K562 (cell line): ENCODE measurements around the gene RABGAP1L. TPM values are rescaled to one million over a fixed set of nuclear protein-coding genes. Genes with fewer than 3 reads are reported as not detected.

Experiments used
- ATAC-seq: fragments of 200-7000 bp; cut with Tn5 transposase; 3 replicates; pipeline ENCODE4 v1.9.1; 2020; ENCODE audit warnings: moderate library complexity
- BruUV-seq: library from RNA; stranded (reverse); fragments of 400-500 nt; replicated peaks from 2 replicates; lab custom pipeline; 2021; lab: Mats Ljungman, UMichigan
- CTCF ChIA-PET: fragments of 300-600 bp; formaldehyde crosslinking; extraction: SDS; loops from one replicate; lab custom pipeline; 2021; ENCODE audit warnings: low intra/inter-chr PET ratio; lab: Yijun Ruan, JAX
- POLR2A ChIA-PET: fragments of 300-600, 350-650 bp; sonication (Branson Sonifier 250); formaldehyde crosslinking; extraction: SDS; loops from one replicate; lab custom pipeline; 2021; ENCODE audit warnings: antibody characterized with exemption, inconsistent platforms; lab: Yijun Ruan, JAX
- DNase-seq, 4 experiments: peaks; one replicate each; pipeline versions ENCODE4 v3.0.0 to v3.0.0-alpha.2; 2011 to 2018; ENCODE audit warnings: low spot score in 3 of 4, mixed read lengths in 3 of 4; ENCODE audit errors: extremely low read depth in 1 of 4
- FAIRE-seq: peaks from 2 replicates; lab custom pipeline; 2011; peaks lifted over from hg19 to GRCh38; lab: Jason Lieb, UNC
- H2AFZ ChIP-seq: 2 replicates; pipeline ENCODE4 v1.6.0; 2011; ENCODE audit warnings: low read depth, low read length, control low read depth, inconsistent platforms
- H3K27ac ChIP-seq: fragments of 200-600 bp; 3 replicates; pipeline ENCODE4 v1.8.0; 2011; ENCODE audit warnings: low read depth, mild to moderate bottlenecking, control low read depth, inconsistent platforms, low read length, moderate library complexity, mixed read lengths; ENCODE audit errors: extremely low read depth
- H3K27me3 ChIP-seq, 2 experiments: fragments of 300-600 bp in 1 of 2; 2 replicates in 1 of 2; 3 replicates in 1 of 2; pipeline versions ENCODE4 v1.6.0 to v1.8.0; 2011; ENCODE audit warnings: inconsistent platforms in 2 of 2, low read length in 2 of 2, mild to moderate bottlenecking in 1 of 2, mixed read lengths in 1 of 2, moderate library complexity in 1 of 2; ENCODE audit not compliant: control insufficient read depth in 2 of 2, insufficient read depth in 2 of 2
- H3K36me3 ChIP-seq: fragments of 300-600 bp; 3 replicates; pipeline ENCODE4 v1.8.0; 2011; ENCODE audit warnings: mild to moderate bottlenecking, low read length, inconsistent platforms; ENCODE audit not compliant: control insufficient read depth, insufficient read depth
- H3K4me1 ChIP-seq, 2 experiments: fragments of 200-600 bp in 1 of 2; replicated peaks in 1 of 2; 2 replicates in 1 of 2; 3 replicates in 1 of 2; pipeline versions ENCODE4 v1.5.1 to v1.8.0; 2011; ENCODE audit warnings: inconsistent platforms in 2 of 2, low read length in 2 of 2, mild to moderate bottlenecking in 1 of 2, mixed read lengths in 1 of 2, moderate library complexity in 1 of 2; ENCODE audit not compliant: control insufficient read depth in 2 of 2, insufficient read depth in 2 of 2
- H3K4me2 ChIP-seq: 2 replicates; pipeline ENCODE4 v1.6.1; 2011; ENCODE audit warnings: low read length, control low read depth, inconsistent platforms, mixed read lengths; ENCODE audit not compliant: insufficient read depth
- H3K4me3 ChIP-seq: fragments of 200-600 bp; sonication (generic), shearing (Covaris generic); 2 replicates; pipeline ENCODE4 v1.5.1; 2016; ENCODE audit warnings: control low read depth, inconsistent platforms
- H3K79me2 ChIP-seq: fragments of 200-600 bp; 3 replicates; pipeline ENCODE4 v1.8.0; 2011; ENCODE audit warnings: low read length, inconsistent platforms; ENCODE audit not compliant: control insufficient read depth, insufficient read depth
- H3K9ac ChIP-seq, 2 experiments: 2 replicates each; pipeline versions ENCODE4 v1.6.0 to v1.6.1; 2011; ENCODE audit warnings: low read depth in 2 of 2, low read length in 2 of 2, control low read depth in 1 of 2, inconsistent platforms in 1 of 2, mild to moderate bottlenecking in 1 of 2, mixed read lengths in 1 of 2; ENCODE audit not compliant: insufficient read depth in 1 of 2
- H3K9me1 ChIP-seq: one replicate; pipeline ENCODE4 v1.6.0; 2011; ENCODE audit warnings: inconsistent platforms, mild to moderate bottlenecking, low read length, moderate library complexity; ENCODE audit not compliant: control insufficient read depth, insufficient read depth
- H3K9me3 ChIP-seq: replicated peaks from 2 replicates; pipeline ENCODE4 v1.5.1; 2011; ENCODE audit warnings: low read depth, low read length, inconsistent platforms; ENCODE audit not compliant: control insufficient read depth, insufficient read depth
- H4K20me1 ChIP-seq: replicated peaks from 2 replicates; pipeline ENCODE4 v1.6.1; 2011; ENCODE audit warnings: low read length, inconsistent platforms, mixed read lengths; ENCODE audit not compliant: control insufficient read depth, insufficient read depth
- ELF4 ChIP-seq: fragments of 450-650 bp; formaldehyde crosslinking; IDR thresholded peaks from 2 replicates; pipeline ENCODE4 v1.4.0; 2022; ENCODE audit warnings: missing genetic modification characterization
- FOS ChIP-seq: IDR thresholded peaks from 3 replicates; pipeline ENCODE4 v1.6.1; 2011; ENCODE audit not compliant: insufficient read length; ENCODE audit errors: extremely low read depth
- NCOA1 ChIP-seq: fragments of 450-650 bp; IDR thresholded peaks from 2 replicates; pipeline ENCODE4 v1.6.1; 2016; ENCODE audit warnings: low read depth
- SUPT5H ChIP-seq: fragments of 450-650 bp; IDR thresholded peaks from 2 replicates; pipeline ENCODE4 v1.6.1; 2016
- ZNF232 ChIP-seq: sonication (generic); formaldehyde crosslinking; IDR thresholded peaks from 2 replicates; pipeline ENCODE4 v1.8.0; 2022; ENCODE audit warnings: mild to moderate bottlenecking, missing genetic modification reagents
- WGBS: fragments of 100-300 bp; shearing (Covaris generic); methylation state at CpG from one replicate; pipeline ENCODE4 v1.1.6; 2016; ENCODE audit warnings: low coverage, mixed read lengths; ENCODE audit not compliant: insufficient coverage; ENCODE audit errors: missing lambda C conversion rate; 5-methylcytosine and 5-hydroxymethylcytosine counted together
- in situ Hi-C: fragments of 300-500 bp; cut with MboI; formaldehyde crosslinking; loops from 4 replicates; pipeline ENCODE4 v1.15.0; 2018; ENCODE audit warnings: inconsistent platforms, mixed read lengths
- intact Hi-C: fragments of 100-400 bp; cut with micrococcal nuclease; formaldehyde crosslinking; loops from 2 replicates; pipeline ENCODE4 v1.14.2; 2022
- polyA plus RNA-seq, 8 experiments: library from polyadenylated mRNA; depleted of rRNA in 4 of 8; stranded (reverse) in 5 of 8; unstranded in 3 of 8; fragments of >200 nt; fragmentation: Nextera tagmentation in 2 of 8; fragmentation: Illumina TruSeq in 1 of 8; extraction: Ambion mirVana in 2 of 8; extraction: Trizol in 1 of 8; gene quantifications; 2 replicates each; pipeline versions ENCODE4 v1.2.1 to v1.2.3, GENCODE V29; 2011 to 2014; ENCODE audit warnings: inconsistent platforms in 1 of 8, missing spikeins in 1 of 8
- total RNA-seq, 7 experiments: library from RNA; depleted of rRNA in 6 of 7; stranded (reverse); fragments of >200 nt in 6 of 7; fragmentation: Illumina TruSeq in 2 of 7; extraction: Trizol in 2 of 7; gene quantifications; 2 replicates each; pipeline versions ENCODE4 v1.2.1 to v1.2.3, GENCODE V29; 2011 to 2021; ENCODE audit warnings: low replicate concordance in 1 of 7
- TF ChIP-seq, protein P1 (sequence below): fragments of 450-650 bp; IDR thresholded peaks from 2 replicates; pipeline ENCODE4 v1.6.1; 2016; ENCODE audit warnings: low read depth

The RABGAP1L gene
- total and polyA plus RNA-seq, 9 of the 15 experiments (the other 6 are each of a cell fraction or from before 2014, with no cell fraction given) = 16.5 to 44.9 (median 26.7) TPM

DNA sequence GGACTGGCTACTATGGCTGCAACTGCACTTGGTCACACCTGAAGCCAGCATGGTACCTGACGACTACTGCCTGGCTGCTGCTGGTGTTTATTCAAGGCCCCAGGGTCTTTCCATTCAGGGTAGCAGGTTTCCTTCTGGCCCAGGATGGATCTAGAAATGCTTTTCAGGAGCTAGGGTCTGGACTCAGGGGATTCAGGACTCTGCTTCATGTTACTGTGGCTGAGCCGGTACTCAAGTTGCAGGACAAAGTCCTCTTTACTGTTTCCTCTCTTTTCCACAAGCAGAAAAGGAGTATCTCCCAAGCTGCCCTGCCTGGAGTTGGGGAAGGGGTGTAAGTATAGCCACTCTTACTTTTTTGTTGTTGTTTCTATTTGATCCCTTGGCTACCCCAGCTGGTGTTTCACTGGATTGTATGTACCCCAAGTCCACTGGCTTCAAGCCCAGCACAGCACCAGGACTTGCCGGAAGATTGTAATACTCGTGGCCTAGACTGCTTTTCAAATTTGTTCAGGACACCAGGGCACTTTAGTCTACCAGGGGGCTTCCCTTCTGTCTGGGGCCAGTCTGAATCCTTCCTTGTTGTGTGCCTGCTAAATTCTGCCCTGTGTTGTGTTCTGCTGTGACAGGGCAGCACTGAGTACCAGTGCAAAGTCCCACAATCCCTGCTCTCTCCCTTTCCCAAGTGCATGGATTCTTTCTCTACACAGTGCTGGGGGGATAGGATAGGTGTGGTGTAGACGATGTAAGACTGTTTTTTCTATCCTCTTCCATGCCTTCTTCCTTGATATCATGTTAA lies 536.9 kb downstream of the RABGAP1L start:
- H3K4me2 ChIP-seq = no peak overlapping the region
- FAIRE-seq = no peak
- no peaks in the 10 kb centered on the region for H3K36me3 ChIP-seq
- H3K9ac ChIP-seq = no peak overlapping the region
- no peaks in the 10 kb centered on the region for H4K20me1 ChIP-seq
- intact Hi-C loops (no loop called here), in situ Hi-C loops (no loop called here)
- CTCF ChIA-PET = no interaction called here
- H3K4me1 ChIP-seq = no peaks in the 10 kb centered on the region
- H3K27ac ChIP-seq = no peak overlapping the region
- H2AFZ ChIP-seq = no peak overlapping the region
- H3K9me3 ChIP-seq = no peaks in the 10 kb centered on the region
- DNase-seq = no peak
- POLR2A ChIA-PET = interaction anchor here (0.6 to 0.7 kb wide), 2 partner anchors 20 to 267 kb away, joined by 3 read pairs; no protein-coding TSS in a partner anchor
- no peak overlapping the region for H3K4me3 ChIP-seq
- TF ChIP-seq NCOA1 (no peak), FOS (no peak), SUPT5H (no peak)
- TF ChIP-seq, all 486 proteins: peak for 0
- 39% methylated on average over 5 of the region's 5 CpGs for WGBS
- no TSS peak for BruUV-seq
- H3K27me3 ChIP-seq = no peaks in the 10 kb centered on the region
- ATAC-seq = peak; percentile 55; the same call in 2 of the 3 replicates
- no peaks in the 10 kb centered on the region for H3K79me2 ChIP-seq
- no peaks in the 10 kb centered on the region for H3K9me1 ChIP-seq

DNA sequence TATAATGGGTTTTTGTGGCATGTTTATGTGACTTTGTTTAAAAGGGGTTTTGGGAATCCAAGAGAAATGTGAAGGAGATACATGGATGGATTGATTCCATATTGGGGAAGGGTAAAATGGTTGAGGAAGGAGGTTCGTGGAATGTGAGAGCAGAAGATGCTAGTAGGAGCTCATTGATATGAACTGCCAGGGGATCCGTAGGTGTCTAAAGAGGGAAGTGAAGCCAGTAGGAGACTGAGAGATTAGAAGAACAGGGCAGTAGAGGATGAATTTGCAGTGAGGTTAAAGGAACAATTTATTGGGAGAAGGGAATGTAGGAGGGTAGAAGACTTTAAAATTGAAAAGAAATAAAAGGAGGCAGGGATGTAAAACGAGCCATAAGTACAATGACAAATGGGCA lies 541.0 kb downstream of the RABGAP1L start:
- no peaks in the 10 kb centered on the region for H3K9me1 ChIP-seq
- BruUV-seq = no TSS peak
- H3K27ac ChIP-seq = no peak overlapping the region
- no peaks in the 10 kb centered on the region for H3K27me3 ChIP-seq
- ChIA-PET CTCF (no interaction called here), POLR2A (no interaction called here)
- 23% methylated on average over 3 of the region's 3 CpGs for WGBS
- H2AFZ ChIP-seq = no peak overlapping the region
- H3K9me3 ChIP-seq = no peaks in the 10 kb centered on the region
- H3K79me2 ChIP-seq = no peaks in the 10 kb centered on the region
- H3K4me2 ChIP-seq = no peak overlapping the region
- no peak overlapping the region for H3K4me3 ChIP-seq
- H3K36me3 ChIP-seq = no peaks in the 10 kb centered on the region
- DNase-seq (no peak), FAIRE-seq (no peak), ATAC-seq (no peak)
- intact Hi-C loops = no loop called here
- TF ChIP-seq ZNF232 (CRISPR knock-in tag) (no peak), ELF4 (CRISPR knock-in tag) (0 out of 2 replicates have a peak, but pooled peaks have one; percentile 39)
- TF ChIP-seq, protein P1, sequence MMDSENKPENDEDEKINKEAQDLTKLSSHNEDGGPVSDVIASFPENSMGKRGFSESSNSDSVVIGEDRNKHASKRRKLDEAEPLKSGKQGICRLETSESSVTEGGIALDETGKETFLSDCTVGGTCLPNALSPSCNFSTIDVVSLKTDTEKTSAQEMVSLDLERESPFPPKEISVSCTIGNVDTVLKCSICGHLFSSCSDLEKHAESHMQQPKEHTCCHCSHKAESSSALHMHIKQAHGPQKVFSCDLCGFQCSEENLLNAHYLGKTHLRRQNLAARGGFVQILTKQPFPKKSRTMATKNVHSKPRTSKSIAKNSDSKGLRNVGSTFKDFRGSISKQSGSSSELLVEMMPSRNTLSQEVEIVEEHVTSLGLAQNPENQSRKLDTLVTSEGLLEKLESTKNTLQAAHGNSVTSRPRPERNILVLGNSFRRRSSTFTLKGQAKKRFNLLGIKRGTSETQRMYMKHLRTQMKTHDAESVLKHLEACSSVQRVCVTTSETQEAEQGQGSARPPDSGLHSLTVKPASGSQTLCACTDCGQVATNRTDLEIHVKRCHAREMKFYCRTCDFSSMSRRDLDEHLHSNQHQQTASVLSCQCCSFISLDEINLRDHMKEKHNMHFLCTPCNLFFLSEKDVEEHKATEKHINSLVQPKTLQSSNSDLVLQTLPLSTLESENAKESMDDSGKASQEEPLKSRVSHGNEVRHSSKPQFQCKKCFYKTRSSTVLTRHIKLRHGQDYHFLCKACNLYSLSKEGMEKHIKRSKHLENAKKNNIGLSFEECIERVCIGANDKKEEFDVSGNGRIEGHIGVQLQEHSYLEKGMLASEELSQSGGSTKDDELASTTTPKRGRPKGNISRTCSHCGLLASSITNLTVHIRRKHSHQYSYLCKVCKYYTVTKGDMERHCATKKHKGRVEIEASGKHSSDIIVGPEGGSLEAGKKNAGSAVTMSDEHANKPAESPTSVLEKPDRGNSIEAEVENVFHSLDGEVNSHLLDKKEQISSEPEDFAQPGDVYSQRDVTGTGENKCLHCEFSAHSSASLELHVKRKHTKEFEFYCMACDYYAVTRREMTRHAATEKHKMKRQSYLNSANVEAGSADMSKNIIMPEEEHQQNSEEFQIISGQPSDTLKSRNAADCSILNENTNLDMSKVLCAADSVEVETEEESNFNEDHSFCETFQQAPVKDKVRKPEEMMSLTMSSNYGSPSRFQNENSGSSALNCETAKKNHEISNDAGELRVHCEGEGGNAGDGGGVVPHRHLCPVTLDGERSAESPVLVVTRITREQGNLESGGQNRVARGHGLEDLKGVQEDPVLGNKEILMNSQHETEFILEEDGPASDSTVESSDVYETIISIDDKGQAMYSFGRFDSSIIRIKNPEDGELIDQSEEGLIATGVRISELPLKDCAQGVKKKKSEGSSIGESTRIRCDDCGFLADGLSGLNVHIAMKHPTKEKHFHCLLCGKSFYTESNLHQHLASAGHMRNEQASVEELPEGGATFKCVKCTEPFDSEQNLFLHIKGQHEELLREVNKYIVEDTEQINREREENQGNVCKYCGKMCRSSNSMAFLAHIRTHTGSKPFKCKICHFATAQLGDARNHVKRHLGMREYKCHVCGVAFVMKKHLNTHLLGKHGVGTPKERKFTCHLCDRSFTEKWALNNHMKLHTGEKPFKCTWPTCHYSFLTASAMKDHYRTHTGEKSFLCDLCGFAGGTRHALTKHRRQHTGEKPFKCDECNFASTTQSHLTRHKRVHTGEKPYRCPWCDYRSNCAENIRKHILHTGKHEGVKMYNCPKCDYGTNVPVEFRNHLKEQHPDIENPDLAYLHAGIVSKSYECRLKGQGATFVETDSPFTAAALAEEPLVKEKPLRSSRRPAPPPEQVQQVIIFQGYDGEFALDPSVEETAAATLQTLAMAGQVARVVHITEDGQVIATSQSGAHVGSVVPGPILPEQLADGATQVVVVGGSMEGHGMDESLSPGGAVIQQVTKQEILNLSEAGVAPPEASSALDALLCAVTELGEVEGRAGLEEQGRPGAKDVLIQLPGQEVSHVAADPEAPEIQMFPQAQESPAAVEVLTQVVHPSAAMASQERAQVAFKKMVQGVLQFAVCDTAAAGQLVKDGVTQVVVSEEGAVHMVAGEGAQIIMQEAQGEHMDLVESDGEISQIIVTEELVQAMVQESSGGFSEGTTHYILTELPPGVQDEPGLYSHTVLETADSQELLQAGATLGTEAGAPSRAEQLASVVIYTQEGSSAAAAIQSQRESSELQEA = peak; percentile 29; the same call in 1 of the 2 replicates
- no peaks in the 10 kb centered on the region for H4K20me1 ChIP-seq
- no peaks in the 10 kb centered on the region for H3K4me1 ChIP-seq
- H3K9ac ChIP-seq = no peak overlapping the region
- in situ Hi-C loops = no loop called here
